ENCODE measurements around the gene ARHGAP1.

Gene ARHGAP1

DNA sequence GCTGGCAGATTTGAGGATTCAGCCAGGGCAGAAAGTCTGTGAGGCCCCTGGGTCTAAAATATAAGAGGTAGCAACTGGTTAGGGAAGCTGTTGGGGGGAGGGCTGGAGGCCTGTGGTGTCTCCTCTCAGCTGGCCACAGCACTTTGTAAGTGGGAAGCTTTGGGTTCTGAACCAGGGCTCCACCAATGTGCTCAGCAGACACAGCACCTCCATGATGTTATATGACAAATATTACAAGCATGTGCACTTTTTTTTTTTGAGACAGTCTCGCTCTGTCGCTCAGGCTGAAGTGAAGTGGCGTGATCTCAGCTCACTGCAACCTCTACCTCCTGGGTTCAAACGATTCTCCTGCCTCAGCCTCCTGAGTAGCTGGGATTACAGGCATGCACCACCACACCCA is 8.0 kb downstream of the ARHGAP1 start:
- no peak for DNase-seq

- DNase-seq: no peak
These were observed 9.7 kb downstream of the ARHGAP1 start for GRCh38 chr11:46690702-46691101.

DNA sequence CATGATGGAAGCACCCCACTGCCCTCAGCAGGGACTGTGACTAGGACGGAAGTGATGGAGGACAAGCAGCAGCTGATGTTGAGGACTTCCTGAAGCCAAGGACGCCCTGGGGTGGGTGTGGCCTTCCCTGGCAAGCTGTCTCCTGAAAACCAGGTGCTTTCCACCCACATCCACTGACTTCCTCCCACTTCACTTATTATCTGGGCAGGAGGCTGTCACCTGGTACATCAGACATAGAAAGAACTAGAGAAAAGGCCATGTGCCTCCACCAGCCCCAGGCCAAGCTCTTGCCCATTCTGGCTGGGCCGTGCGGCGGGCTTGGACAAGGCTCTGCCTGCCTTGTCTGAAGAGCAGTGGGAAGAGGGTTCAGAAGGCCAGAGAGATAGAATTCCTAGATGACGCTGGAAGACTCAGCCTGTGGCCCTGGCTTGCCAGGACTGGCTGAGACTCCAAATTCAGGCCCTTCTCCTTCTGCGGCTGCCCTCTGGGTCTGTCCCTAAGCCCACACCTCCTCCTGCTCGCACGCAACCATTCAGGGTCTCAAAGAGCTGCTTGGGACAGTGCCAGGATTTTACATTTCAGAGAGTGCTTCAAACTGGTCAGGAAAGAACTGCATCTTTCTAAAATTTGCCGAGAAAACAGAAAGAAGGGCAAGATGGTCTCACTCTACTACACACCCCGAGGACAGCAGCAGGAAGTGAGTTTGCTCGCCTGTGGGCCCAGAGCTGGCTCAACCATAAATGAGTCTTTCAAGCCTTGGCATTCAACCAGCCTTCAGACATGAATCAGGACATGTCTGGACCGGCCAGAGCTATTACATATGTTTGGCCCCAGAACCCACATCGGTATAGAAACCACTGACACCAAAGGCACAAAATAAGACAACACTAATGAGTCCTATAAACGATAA is 13.3 kb downstream of the ARHGAP1 start:
- no peak for DNase-seq

GRCh38 chr11:46684367-46684766 is 16.1 kb downstream of the ARHGAP1 start:
- DNase-seq: no peak

GRCh38 chr11:46682773-46683752 is 17.4 kb downstream of the ARHGAP1 start:
- DNase-seq: no peak

DNA sequence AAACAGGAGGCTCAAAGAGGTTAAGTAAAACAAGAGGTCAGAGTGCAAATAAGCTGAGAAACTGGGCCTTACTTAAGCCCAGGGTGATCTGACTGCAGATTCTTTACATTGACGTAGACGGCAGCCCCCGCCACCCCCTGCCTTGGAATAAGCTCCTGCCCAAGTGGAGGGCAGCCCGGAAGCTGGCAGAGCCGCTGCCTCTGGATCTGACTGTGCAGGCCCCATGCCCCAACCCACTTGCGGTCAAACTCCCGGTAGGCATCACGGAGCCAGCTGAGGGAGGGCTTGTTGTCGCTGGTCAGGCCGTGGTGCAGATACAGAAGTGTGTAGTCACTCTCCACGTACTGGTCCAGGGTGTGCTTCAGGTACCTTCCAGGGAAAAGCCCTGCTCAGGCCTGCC is 18.6 kb downstream of the ARHGAP1 start:
- DNase-seq: no peak

GRCh38 chr11:46680815-46681214 is 19.6 kb downstream of the ARHGAP1 start:
- DNase-seq: no peak

DNA sequence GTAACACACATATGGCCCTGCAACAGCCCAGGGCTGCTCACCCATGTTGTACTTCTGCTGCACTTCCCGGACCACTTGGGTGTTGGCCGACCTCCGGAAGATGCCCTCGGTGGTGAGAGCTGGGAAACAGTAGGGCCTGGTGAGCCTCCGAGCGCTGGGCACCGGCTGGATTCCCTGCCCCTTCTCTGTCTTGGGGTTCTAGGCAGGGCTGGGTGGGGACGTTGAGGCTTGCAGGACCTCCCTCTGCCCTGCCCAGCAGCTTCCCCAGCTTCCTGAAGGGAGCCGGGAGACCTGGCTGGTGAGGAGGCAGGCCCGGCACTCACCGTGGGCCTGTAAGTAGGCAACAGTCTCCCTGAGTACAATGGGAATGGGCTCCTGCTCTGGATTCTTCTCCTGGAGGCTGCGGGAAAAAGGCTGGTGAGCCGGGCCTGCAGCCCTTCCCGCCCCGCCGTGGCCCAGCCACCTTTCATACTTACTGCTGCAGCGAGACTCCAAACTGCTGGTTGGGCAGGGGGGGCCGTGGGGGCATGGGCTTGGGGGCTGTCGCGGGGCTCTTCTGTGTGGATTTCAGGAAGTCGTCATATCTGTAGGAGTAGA is 20.2 kb downstream of the ARHGAP1 start:
- no peak for DNase-seq

GRCh38 chr11:46679241-46680163 is 20.9 kb downstream of the ARHGAP1 start:
- DNase-seq: no peak

DNA sequence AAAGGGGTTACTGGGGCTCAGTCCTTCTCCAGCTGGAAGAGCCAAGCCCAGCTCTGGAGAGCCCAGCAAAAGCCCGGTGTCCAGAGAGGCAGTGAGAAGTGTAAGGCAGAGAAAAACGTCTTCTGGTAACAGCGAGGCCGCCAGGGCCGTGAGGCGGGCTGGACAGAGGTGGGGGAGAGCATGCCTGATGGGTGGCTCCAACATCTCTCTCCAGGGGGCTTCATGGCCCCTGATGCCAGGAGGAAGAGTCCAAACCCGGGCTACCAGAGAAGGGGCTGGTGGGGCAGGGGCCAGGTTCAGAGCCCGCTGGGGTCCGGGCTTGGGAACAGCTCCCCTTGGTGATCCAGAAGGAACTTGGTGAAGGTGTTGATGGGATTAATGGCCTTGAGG is 21.7 kb downstream of the ARHGAP1 start:
- no peak for DNase-seq

DNA sequence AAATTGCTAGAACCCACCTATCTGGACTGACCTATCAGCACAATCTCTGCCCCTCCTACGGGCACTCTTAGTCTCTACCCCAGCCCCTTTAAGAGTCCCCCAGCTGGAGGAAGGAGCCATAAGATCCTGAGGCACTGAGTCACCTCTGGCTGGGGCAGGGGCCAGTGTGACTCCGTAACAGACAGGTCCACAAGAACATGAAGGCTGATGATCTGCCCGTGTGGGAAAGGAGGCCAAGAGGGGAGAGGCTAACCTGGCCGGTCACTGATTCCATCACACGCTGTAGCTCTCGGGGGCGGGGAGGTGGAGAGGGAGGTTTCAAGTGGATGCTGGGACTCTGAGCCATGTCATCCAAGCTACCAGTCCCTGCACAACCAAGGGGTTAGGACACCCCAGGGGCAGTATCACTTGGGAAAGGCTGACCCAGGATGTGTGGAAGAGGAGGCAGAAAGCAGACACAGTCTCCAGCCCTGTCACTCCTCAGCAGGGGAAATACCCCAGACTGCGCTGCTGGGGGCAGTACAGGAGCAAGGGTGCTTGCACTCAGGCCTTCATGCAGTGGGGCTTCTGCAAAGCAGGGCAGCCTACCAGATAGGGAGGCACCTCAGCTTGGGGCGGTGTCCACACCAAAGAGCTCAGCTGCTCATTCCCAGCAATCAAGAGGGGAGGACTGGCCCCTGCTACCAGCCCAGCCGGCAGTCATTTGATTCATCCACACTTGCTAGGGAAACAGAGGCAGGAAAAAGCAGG is 22.3 kb downstream of the ARHGAP1 start:
- no peak for DNase-seq

DNA sequence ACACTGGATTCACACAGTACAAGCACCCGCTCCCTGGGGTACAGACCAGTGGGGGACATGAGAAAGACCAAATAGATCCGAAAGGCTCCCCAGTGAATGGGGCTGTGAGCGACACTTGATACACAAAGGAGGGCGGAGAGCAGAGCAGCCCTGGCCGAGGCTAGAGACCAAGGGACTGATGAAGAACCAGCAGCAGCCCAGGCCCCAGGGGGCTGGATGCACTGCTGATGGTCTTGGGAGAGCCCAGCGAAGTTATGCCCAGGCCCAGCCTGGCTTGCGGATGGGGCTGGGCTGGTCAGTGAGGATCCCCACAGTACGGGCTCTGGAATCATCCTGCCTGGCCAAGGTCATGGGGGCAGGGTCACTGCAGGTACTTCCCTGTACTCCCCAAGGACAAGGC is 23.2 kb downstream of the ARHGAP1 start:
- no peak for DNase-seq

DNA sequence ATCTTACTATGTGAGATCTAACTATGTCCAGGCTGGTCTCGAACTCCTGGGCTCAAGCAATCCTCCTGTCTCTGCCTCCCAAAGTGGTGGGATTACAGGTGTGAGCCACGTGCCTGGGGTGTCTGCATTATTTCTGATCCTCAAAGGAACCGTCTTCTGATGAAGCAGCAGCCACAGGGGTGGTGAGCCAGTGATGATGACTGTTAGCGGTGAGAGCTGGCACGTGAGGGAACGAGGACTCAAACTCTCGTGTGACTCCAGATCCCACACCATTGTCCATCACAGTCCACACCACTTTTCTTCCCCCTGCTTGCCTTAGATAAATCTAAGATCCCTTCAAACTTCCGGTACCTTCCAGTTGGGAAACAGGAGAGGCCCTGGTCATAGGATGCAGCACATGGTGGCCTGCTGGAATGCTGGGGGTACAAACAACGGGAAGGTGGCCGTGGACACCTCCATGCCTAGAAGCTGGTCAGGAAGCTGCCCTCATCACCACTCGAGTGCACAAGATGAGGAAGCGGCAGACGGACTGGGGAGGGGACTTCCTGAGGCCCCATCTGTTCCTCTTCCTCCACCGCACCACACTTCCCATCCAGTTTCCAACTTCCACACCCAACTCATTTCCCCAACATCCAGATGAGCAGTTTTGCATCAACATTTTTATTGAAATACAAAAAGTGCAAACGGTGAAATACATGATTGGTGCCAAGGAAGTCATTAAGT is 23.8 kb downstream of the ARHGAP1 start:
- no peak for DNase-seq

- no peak for DNase-seq
These were observed 24.5 kb downstream of the ARHGAP1 start for GRCh38 chr11:46675949-46676348.

GRCh38 chr11:46675288-46675851 is 25.0 kb downstream of the ARHGAP1 start:
- no peak for DNase-seq

DNA sequence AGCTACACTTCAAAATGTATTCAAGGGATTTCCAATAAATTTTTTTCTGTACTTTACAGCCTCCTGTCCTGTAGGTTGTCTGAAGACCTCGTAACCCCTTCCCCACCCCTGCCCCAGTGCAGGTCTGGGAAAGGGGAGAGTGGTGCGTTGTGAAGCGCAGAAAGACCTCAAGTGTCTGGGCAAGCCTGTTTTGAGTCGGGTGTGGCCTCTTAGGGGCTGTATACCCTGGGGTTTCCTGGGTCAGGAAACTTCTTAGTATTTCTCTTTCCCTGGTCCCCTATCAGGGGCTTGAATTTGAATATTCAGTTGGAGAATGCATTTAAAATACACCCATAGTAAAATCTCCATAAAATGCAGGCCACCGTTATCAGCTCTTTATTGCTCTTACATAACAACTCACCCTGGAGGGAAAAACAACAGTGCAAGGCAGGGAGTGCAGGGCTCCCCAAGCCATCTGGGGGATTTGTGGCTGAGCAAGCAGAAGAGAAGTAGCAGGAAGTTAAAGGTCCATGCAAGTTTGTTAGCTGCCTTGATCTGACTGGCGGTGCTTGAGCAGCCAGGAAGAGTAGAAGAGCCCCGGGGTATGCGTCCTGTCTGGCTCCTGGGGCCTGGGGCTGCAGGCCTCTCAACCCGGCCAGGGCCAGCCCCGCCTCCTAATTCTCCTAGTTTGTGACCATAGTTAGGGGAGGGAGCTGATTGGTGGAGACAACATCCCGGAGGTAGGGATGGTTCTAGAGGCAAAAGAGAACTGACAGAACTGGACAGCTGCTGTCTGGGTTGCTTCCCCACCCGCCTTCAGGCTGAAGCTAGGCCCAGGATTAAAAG is 25.7 kb downstream of the ARHGAP1 start:
- no peak for DNase-seq

DNA sequence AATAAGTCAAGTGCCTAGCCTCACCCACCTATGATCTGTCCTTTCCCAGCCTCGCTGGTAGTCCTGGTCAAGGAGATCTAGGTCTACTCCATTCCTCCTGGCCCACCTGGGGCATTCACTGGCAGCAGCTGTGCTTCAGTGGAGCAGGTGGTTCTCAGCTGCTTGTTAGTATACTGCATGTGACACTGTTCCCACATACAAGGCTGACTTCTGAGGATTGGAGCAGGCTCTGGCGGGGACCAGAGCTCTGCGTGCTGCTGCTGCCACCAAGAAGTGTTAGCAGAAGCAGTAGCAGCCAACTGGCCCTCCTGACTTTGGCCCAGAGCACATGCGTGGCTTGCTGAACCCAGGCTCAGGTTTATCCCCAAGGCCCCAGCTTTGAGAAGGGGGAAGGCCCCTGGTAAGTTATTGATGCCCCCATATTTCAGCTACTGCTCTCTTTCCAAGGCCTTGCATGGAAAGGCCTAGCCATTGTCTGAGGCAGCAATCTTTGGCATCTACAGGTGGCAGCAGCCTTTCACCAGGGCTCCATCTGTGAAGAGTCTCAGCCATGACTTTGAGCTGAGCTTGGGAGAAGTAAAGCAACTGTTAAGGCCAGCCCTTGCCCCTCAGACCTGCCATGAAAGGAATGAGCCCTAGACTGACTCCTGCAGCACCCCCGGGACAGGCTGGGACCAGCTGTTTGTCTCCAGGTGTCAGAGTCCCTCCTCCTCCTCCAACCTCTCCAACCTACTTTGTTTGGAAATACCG is 26.5 kb downstream of the ARHGAP1 start:
- no peak for DNase-seq

DNA sequence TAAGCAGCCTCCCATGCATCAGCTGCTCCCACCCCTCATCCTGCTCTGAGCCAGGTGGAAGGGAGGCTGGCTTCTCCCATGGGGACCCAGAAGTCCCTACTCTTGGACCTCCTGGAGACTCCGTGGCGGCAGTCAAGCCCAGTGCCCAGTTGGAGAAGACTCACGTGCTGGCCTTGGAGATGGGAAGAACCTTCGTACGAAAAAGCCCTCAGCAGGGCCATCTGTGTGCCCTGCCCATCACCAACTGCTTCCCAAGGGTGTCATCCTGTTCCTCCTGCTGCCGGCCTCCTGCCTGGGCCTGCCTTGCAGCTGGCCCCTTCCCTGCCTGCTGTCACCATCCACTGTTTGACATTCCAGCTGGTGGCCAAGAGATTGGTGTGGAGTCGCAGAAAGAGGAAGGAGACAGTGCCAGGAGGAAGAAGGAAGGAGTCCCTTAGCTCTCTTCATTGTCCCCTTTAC is 28.0 kb downstream of the ARHGAP1 start:
- DNase-seq: no peak

DNA sequence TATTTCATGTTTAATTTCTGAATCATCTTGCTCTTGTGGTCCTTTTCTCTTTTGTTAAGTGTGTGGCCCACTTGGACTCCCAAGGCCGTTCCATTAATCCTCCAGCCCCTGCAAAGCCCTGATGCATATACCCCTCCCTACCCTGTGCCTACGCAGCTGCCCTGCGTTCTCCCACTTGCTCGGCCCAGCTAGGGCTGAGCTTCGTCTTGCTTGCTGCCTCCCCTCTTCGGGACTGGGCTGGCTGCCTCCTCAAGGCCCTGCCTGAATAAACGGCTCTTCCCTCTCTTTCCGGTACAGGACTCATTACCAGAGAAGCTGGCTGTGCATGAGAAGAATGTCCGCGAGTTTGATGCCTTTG is 28.5 kb downstream of the ARHGAP1 start:
- no peak for DNase-seq
